Stimulated activated CD4-positive, alpha-beta T cell treated with anti-CD3 and anti-CD28 coated beads, TNF-alpha, amount 100 ng/mL, for 24 hours (primary cell): Measurements from ENCODE around the gene SLC9C1.

Experiments
- DNase-seq, 3 experiments: peaks; one replicate each; pipeline ENCODE4 v3.0.0-alpha.2; 2020; ENCODE audit warnings: low read depth in 3 of 3

SLC9C1 gene

DNA sequence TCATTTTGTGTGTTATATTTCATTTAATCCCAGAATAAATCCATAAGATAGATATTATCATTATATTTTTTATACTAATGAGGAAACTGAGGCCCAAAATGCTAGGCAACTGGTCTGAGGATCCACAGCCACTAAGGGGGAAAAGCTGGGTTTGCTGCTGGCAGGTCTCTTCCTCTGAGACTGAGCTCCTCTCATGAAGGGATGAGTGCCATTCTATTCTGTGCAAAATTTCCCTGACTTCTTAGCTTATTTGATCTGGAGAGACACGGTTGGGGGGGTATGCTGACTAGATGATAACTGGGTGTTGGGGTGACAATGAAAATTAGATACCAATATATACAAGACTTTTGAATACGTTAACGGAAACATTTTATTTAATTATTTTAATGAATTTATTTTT is 162.9 kb downstream of the SLC9C1 start:
- DNase-seq, result no peak

DNA sequence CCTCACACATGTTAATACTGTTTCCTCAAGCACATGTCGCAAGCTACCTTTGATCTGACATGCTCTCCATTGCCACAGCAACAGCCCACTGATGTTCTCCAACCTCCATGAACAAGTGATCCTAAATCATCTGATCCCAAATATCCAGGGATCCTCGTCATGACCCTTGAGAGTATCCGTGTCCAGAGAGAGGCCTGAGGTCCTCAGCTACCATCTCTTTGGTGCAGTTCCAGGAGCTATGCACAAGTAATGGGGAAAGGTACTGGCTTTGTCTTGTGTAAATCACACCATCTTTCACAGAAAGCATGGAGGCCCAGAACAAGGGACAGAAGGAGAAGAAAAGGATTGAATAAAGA is 163.4 kb downstream of the SLC9C1 start:
- DNase-seq, result no peak

DNA sequence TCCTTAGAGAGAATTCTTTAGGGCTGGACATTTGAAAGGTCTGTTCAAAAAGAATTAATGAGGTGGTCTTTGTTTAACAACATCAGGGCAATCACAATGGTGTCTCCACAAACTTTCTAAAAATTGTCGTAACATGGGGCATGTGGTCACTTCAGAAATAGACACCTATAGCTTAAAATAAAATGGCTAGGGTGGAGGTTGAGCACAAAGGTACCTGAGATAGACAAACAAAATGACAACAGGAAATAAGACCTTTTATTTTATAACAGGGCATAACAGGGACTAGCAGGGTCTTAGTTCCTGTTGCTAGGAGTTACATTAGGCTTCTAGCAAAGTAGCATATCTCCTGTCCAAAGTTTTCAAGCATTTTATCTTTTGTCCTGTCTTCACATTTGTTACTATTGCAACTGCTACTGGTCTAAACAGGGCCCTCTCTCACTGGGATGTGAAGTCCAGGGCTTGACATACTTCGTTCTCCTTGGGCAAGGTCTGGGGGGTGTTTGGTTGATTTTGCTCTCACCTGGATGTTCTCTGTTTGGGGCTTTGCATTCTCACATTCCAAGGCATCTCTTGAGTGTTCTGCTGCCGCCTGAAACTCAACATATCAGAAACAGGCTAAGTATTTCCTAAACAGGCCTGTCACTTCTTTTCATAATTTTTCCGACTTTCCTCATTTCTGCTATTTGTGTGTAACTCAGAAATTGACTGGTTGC is 163.9 kb downstream of the SLC9C1 start:
- DNase-seq, result no peak

DNA sequence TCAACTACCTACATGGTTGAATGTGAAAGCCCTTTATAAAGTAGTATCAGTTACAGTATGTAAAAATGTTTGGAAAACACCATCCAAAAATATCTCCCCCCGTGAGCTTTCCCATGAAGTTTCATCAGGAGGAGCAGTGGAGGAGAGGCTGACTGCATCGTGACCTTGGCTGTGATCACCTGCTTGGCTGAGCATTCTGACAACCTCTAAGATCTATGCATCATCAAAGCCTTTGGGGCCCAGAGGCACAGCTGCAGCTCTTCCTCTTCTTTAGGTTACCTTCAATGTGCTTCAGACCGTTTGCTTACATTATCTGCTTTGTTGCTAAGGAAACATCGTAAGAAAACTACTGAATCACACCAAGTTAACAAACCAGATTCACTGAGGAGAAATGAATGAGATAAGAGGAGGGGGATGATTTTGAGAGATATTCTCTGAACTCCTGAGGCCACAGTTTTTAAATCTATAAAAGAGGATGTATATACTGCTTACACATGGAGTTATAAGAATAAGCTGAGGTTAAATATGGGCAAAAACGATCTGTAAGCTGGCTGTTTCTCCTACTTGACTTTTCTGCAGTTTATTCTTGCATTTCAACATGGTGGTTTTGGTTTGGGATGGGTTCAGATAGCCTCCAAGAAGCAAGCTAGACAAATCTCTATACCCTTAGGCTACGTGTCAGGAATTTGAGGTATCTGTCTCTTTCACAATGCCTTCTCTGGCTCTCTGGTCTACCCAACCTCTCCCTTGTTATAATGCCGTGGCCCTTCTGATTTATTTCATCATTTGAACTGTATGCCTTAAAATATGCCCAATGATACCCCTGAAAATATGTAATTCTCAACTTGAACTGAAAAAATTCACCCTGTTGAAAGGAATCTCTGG is 164.9 kb downstream of the SLC9C1 start:
- peak in 1 of 3 experiments; percentile 27 for DNase-seq

DNA sequence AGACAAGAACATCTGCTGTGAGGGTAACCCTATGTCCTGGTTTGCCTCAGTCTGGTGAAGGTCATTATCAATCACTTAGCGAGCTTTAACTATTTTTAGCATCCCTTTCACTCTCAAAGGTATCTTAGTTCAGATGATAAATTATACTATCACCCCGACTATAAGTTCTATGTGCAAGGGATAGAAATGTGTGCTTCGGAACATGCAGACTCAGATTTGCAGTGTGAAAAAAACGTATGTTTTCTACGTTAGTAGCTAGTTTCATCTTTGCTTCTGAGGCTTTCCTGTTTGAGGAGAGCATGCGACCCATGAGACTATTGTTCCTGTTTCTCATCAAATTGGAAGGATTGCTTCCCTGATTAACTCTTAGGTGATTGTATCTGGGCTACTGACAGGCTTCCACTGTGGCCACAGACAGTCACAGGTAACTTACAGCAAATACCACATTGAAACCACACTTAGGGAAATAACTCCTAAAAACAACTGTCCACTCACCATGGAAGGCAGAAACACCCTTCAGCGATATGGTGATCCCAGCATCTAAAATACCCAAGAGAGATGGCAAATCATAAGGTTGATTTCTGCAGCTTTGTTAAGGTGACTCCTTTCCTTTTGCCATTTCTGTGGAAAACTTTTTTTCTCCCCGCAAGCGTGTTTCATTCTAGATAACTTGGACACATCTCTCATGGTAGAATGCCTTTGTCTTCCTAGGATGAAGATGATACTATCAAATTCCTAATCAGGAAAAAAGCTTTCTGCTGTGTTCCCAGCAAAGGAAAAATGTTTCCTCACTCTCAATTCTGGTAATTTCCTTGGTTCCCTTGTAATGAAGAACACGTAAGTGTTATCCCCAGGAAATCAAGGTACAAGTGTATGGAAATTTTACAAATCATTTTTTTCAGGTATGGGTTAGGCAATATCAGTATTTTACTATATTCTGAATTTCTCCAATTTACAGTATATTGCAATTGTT is 166.2 kb downstream of the SLC9C1 start:
- DNase-seq, result no peak

DNA sequence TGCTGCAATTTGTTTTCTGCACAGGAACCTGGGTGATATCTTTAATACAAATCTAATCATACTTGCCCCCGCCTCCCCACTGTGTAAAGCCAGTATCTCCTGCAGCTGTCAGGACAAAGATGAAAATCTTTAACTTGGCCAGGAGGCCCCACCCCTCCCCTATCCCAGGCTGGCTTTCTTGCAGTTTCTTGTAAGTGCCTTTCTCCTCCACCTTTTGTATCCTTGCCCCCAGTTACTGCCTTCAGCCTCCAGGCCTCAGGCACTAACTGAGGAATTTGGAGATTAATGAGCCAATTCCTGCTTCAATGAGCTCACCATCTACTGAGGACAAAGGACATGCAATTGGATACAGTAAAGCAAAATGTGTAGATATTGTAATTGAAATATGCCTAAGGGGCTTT is 167.5 kb downstream of the SLC9C1 start:
- no peak for DNase-seq

DNA sequence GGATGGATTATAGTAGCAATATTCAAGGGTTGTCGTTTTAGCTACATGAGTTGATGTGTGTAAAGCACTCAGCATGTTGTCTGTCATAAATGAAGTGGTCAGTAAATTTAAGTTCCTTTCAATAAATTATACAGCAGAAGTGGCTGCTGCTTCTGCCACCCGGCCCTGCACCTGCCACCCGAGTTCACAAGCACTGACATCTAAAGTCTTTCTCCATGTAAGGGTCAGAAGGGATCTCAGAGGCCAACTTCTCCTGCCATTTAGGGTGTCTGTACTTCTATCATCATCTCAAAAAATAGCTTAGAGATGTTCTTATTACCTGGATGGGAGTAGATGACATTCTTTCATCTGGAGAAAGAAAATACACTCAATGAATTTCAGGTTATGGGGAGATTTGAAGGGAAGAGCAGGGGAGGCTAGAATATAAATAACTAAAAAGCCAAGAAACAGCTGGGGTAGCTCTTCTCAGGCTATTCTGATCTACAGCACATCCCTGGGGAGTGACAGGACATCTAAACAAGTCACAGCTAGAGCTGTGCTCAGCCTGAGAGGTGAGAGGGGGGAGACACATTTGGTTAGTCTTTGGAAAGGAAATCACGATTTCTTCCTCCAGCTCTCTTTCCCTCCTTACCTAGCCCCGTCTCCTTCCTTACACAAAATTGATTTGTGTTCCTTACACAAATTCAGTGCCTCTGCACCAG is 169.0 kb downstream of the SLC9C1 start:
- no peak for DNase-seq

DNA sequence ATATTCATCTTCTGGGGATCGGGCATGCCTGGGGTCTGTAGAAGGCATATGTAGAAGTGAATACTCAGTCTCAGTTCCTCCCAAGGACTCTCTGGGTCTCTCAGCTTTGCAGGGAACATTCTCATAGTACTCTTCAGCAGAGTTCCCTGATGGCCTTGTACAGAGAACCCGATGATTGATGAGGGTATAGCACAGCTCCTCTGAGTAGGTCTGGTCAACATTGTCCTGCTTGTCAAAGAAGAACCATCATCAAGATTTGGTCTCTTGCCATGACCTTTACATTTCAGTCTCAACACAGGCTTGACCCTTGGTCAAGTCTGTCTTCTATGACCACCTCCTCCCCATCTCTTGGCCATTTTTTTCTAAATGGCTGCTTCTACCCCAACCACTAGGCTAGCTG is 170.5 kb downstream of the SLC9C1 start:
- no peak for DNase-seq

DNA sequence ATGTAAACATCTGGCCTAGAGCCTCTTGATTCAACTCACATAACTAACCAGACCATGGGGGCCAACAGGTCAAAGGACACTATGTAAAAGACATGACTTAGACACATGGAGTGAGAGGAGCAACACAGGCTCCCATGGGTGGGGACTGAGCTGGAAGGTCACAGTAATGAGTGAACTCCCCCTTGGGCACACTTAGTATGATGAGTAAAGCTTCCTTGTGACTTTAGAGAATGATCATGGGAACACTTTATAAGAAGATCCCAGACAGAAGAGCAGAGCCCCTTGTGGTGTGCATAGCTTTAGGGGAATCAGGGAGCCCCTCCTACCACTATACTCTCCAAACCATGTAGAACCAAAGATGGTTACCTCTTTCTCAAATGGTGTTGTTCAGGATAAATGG is 171.1 kb downstream of the SLC9C1 start:
- no peak for DNase-seq

DNA sequence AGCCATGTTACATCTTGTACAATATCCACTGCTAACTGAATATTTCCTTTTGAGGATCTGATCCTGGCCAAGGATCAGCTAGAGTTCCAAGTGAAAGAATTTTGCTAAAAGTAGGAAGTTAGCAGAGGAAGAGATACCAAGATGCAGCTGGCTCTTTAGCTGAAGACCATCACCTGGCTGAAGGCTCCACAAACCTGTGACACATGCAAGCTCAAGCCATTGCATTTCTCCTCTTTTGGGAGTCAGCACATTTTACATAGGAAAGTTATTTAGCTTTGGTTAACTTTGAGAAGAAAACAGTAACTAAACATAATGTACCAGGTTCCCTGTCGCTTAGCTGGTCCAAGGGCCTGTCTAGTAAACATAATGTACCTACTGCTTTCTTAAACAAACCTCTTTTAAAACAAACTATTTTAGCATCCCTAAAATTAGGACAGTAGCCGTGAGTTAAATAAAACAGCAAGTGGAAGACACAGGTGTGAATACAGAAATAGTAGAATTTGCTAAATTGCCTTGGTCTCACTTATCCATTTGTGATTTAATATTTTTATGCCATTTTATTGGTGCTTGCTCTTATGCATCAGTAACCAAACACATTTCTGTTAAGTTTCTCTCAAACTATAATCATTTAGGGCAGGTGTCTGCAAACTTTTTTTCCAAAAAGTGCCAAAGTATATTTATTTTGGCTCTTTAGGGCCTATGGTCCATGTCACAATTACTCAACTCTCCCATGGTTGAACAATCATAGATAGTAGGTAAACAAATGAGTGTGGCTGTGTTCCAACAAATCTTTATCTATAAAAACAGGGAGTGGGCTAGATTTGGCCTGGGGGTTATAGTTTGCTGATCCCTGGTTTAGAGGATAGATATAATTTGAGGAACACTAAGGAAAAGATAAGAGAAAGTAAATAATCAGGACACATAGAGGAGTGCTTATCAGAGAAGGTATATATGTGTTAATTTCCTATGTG is 172.2 kb downstream of the SLC9C1 start:
- DNase-seq, result no peak

DNA sequence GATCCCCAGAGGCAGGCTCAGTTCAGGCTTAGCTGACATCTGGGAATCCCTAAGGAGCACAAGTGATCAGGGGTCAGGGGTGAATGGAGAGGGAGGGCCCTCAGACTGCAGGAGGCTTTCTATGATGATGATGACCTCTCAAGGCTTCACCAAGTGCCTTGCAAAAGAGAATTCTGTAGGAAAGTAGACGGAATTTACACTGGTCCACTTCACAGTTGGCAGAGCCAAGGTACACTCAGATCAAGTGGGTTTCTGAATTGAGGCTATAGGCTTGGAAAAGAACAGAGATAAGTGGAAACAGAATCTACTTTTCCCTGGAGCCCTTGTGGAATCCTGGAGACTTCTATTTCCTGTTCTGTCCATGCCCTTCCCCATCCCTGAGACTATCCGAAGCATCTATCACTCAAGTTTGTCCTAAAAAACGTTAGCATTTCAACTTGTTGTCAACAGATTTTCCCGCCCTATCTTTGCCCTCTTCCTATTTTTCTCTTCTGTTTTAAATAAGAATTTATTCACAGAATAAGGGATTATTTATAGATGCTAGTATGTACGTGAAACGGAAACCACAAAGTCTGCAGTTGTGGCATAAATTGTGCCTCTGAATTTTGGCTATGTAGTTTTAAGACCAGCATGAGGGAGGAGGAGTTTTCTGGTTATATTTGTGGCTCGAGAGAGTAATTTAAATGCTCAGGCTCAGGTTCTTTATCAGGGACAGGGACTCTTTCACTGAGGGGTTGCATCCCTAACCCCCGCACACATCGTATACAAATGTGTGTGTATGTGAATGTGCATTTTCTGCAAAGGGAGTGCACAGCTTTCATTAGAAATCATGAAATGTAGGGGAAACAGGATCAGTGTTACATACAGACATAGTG is 173.8 kb downstream of the SLC9C1 start:
- no peak for DNase-seq

DNA sequence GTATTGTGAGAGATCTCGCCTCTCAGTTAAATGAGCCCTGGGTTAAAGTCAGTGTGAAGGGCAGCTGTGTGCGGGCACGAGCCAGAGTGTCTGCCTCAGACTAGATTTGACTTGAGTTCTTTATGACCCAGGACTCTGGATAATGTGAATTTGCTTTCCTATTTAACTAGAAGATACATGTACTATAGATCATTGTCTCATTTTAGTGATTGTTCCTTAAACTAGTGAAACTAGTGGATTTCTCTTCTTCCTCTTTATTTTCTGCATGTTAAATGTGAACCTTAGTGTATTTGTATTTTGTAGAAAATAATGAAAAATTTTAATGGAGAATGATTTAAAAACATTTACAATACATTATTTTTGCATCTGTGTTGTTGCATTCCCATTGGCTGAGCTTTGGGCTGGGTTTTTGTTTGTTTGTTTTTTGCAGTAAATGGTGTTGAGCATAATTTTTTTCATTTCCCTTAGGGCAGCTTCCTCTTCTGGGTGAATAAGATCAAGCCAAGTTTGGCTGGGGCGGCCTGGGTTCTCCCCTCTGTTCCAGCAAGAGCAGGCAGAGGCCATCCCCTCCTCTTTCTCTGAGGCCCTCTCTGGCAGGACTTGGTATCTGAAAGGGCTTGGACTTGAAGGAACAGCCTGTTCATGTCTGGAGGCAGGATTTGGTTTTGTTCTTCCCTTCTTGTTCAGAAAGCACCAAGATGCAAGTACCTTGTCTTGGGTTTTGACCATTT is 176.0 kb downstream of the SLC9C1 start:
- DNase-seq, result no peak

DNA sequence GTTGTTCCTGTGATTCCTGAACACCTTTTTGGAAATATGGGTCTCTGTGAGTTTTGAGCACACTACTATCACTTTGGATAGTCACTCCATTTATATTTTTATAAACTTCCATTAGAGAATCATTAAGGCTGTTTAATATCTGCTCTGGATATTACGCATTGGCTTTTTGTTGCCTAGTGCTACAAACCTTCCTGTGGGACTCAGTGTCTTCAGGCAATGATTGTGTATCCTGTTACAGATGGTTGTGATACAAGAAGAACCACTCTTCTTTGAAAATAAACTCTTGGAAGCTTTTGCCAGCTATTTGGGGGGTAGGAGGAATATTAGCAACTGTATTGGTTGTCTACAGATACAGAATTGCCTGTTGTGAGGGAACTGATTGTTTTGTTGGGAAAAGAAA is 176.6 kb downstream of the SLC9C1 start:
- no peak for DNase-seq

DNA sequence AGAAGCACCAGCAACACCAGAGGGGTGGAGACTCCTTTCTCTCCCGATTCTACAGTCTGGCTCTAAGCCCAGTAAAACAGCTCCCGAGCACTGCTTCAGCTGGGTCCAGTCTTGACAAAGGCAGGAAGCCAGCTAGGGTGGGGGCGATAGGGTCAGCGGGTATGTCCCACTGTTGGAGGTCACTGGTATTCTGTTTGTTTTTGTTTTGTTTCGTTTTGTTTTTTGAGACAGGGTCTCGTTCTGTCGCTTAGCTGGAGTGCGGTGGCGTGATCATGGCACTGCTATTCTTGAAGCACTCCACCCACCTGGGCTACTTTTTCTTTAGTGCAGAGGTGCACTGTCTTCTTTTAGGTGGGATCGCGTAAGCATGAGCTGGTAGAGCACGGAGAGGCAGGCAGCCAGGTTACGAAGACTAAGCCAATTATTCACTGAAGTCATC is 177.2 kb downstream of the SLC9C1 start:
- no peak for DNase-seq

DNA sequence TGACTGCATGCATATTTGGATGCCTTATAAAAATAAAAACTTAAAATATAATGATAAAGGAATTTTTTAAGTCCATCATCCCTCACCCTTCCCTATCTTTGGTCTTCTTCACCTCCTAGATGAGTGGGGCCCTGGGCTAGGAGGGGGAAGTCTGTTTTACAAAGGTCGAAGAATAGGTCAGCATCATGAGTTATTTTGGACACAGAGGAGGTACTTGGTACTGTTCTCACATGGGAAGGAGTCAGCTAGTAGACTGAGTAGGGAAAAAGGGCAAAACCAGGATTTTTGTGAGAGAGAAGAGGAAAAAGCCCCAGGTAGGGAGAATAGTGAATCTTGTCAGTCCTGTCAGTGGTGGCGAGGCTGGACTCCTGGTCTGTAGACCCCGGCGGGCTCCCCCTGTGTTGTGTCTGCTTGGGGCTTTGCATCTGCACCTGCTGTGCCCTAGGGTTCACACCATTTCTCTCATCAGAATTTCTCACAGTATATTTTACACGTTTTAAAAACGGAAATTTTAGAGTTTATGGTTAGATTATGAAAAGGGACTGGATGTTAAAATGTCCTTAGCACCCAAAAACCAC is 178.1 kb downstream of the SLC9C1 start:
- DNase-seq, result no peak

DNA sequence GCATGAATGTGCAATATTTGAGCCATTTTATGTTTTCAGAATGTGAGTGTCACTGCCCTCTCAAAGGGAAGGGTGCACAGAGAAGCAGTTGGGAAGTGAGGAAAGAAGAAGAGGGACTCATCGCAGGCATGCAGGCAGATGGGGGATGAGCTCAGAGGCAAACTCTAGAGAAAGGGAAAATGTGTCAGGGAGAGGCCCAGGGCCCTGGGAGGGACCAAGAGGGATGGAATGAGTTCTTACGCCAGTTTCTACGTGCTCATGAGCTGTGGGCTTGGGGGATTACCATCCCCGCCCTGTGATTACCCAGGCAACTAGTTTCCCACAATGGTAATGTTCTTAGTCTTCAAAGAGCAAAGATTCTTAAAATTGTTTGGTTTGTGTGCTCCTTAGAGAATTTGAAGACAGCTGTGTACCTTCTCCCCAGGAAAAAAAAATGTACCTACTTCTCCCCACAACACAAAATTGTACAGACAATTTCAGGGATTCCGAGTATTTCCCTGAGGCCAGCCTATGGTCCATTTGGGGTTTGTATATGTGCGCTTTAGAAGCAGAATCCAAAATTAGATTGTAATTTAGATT is 178.8 kb downstream of the SLC9C1 start:
- no peak for DNase-seq

DNA sequence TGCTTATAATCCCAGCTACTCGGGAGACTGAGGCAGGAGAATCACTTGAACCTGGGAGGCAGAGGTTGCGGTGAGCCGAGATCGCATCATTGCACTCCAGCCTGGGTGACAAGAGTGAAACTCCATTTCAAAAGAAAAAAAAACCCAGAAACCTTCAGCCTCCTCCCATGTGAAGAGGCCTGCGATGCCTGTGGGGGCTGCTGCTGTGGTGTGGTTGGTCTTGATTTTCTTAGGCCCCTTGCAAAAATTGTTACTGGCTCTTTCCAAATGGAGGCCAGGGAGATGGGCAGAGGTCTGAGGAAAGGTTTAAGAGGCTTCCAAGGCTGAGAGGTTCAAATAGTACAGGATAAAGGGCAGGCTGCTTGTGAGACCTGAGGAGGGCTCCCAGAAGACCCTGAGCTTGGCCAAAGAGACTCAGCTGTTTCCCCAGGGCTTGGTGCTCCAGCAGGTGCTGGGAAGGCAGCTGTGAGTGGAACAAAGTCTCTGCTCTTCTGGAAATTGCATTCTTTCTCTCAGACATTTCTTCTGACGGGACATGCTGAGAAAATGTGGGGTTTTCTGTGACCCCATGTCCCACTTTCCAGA is 179.3 kb downstream of the SLC9C1 start:
- DNase-seq, result no peak
